Activated CD8-positive, alpha-beta memory T cell treated with anti-CD3 and anti-CD28 coated beads, Interleukin-2, amount 50 U/mL, for 24 hours (primary cell): Measurements from ENCODE around the gene RNASE3.
"Not testable (repeated sequence)": the region's sequence is repeated elsewhere in the genome, so short reads cannot be mapped to it uniquely, and the experiment has no call there.

Experiments used
- DNase-seq: peaks from one replicate; pipeline ENCODE4 v3.0.0-alpha.2; 2020; ENCODE audit errors: extremely low read depth

RNASE3 gene

GRCh38 chr14:20891126-20891825 is at the start of gene RNASE3:
RNASE3 (plus strand) TSS chr14:20891385; CDS start chr14:20891687, 302 bp downstream.
- not testable (repeated sequence) for DNase-seq

GRCh38 chr14:20846560-20846959 is 44.6 kb upstream of the RNASE3 start:
- no peak for DNase-seq

GRCh38 chr14:20848316-20848954 is 42.8 kb upstream of the RNASE3 start:
- DNase-seq = no peak

- no peak for DNase-seq
Measured at GRCh38 chr14:20848955-20849570, 42.1 kb upstream of the RNASE3 start.

GRCh38 chr14:20853042-20853441 is 38.1 kb upstream of the RNASE3 start:
- DNase-seq = no peak

GRCh38 chr14:20855652-20856291 is 35.4 kb upstream of the RNASE3 start:
- DNase-seq = no peak

- no peak for DNase-seq
Measured at GRCh38 chr14:20857207-20857606, 34.0 kb upstream of the RNASE3 start.

GRCh38 chr14:20857630-20858261 is 33.4 kb upstream of the RNASE3 start:
- peak; percentile 54 for DNase-seq

GRCh38 chr14:20866194-20866593 is 25.0 kb upstream of the RNASE3 start:
- no peak for DNase-seq

GRCh38 chr14:20866963-20867362 is 24.2 kb upstream of the RNASE3 start:
- DNase-seq = no peak

GRCh38 chr14:20873370-20874177 is 17.6 kb upstream of the RNASE3 start:
- peak; percentile 63 for DNase-seq

- DNase-seq = no peak
Measured at GRCh38 chr14:20877016-20877415, 14.2 kb upstream of the RNASE3 start.

- no peak for DNase-seq
Measured at GRCh38 chr14:20878695-20879094, 12.5 kb upstream of the RNASE3 start.

GRCh38 chr14:20881229-20881628 is 10.0 kb upstream of the RNASE3 start:
- not testable (repeated sequence) for DNase-seq

- not testable (repeated sequence) for DNase-seq
Measured at GRCh38 chr14:20882787-20883186, 8.4 kb upstream of the RNASE3 start.

GRCh38 chr14:20888411-20888810 is 2.8 kb upstream of the RNASE3 start:
- DNase-seq = not testable (repeated sequence)

GRCh38 chr14:20895322-20895721 is 4.1 kb downstream of the RNASE3 start:
- not testable (repeated sequence) for DNase-seq

- no peak for DNase-seq
Measured at GRCh38 chr14:20904393-20905029, 13.3 kb downstream of the RNASE3 start.

GRCh38 chr14:20905676-20906075 is 14.5 kb downstream of the RNASE3 start:
- no peak for DNase-seq

GRCh38 chr14:20907214-20907613 is 16.0 kb downstream of the RNASE3 start:
- no peak for DNase-seq

GRCh38 chr14:20910822-20911221 is 19.6 kb downstream of the RNASE3 start:
- DNase-seq = not testable (repeated sequence)
